Measurements from ENCODE around the gene NEAT1. TPM values are rescaled to one million over a fixed set of nuclear protein-coding genes. Genes with fewer than 3 reads are reported as not detected.

Gene NEAT1
- total RNA-seq, 1 donor from 2014 or later, result 1.6 TPM

GRCh38 chr11:65388731-65389130 lies 33.9 kb upstream of the NEAT1 start:
- DNase-seq (ENCODE audit: low spot score in 2 of 2) (no peak), FAIRE-seq (no peak)

GRCh38 chr11:65389294-65389980 lies 33.2 kb upstream of the NEAT1 start:
- no peak for FAIRE-seq
- DNase-seq (ENCODE audit: low spot score in 2 of 2), result no peak

- FAIRE-seq (no peak), DNase-seq (ENCODE audit: low spot score in 2 of 2) (peak in 1 of 2 donors; percentile 62)
Measured at GRCh38 chr11:65390099-65390941, 32.3 kb upstream of the NEAT1 start.

GRCh38 chr11:65390996-65391395 lies 31.6 kb upstream of the NEAT1 start:
- DNase-seq (ENCODE audit: low spot score in 2 of 2) (peak in 1 of 2 donors; percentile 51), FAIRE-seq (no peak)

GRCh38 chr11:65392186-65392829 lies 30.3 kb upstream of the NEAT1 start:
- FAIRE-seq, result no peak
- DNase-seq (ENCODE audit: low spot score in 2 of 2), result no peak

- FAIRE-seq, result no peak
- DNase-seq (ENCODE audit: low spot score in 2 of 2), result peak in 1 of 2 donors; percentile 6
Measured at GRCh38 chr11:65392899-65393298, 29.7 kb upstream of the NEAT1 start.

- no peak for FAIRE-seq
- peak in 1 of 2 donors; percentile 8 for DNase-seq (ENCODE audit: low spot score in 2 of 2)
Measured at GRCh38 chr11:65393513-65394079, 29.0 kb upstream of the NEAT1 start.

- DNase-seq (ENCODE audit: low spot score in 2 of 2) (no peak), FAIRE-seq (no peak)
Measured at GRCh38 chr11:65394125-65394536, 28.5 kb upstream of the NEAT1 start.

- DNase-seq (ENCODE audit: low spot score in 2 of 2) (peak in 1 of 2 donors; percentile 9), FAIRE-seq (no peak)
Measured at GRCh38 chr11:65395961-65396530, 26.6 kb upstream of the NEAT1 start.

GRCh38 chr11:65396769-65397745 lies 25.5 kb upstream of the NEAT1 start:
- DNase-seq (ENCODE audit: low spot score in 2 of 2) (peak in 1 of 2 donors; percentile 5), FAIRE-seq (no peak)

- FAIRE-seq (no peak), DNase-seq (ENCODE audit: low spot score in 2 of 2) (peak in 1 of 2 donors; percentile 22)
Measured at GRCh38 chr11:65398362-65398910, 24.2 kb upstream of the NEAT1 start.

GRCh38 chr11:65399249-65399648 lies 23.3 kb upstream of the NEAT1 start:
- FAIRE-seq (no peak), DNase-seq (ENCODE audit: low spot score in 2 of 2) (no peak)

- DNase-seq (ENCODE audit: low spot score in 2 of 2) (no peak), FAIRE-seq (no peak)
Measured at GRCh38 chr11:65399845-65400244, 22.8 kb upstream of the NEAT1 start.

GRCh38 chr11:65400307-65401072 lies 22.1 kb upstream of the NEAT1 start:
- DNase-seq (ENCODE audit: low spot score in 2 of 2) (no peak), FAIRE-seq (no peak)

GRCh38 chr11:65401073-65401802 lies 21.4 kb upstream of the NEAT1 start:
- DNase-seq (ENCODE audit: low spot score in 2 of 2) (no peak), FAIRE-seq (no peak)

- FAIRE-seq (no peak), DNase-seq (ENCODE audit: low spot score in 2 of 2) (no peak)
Measured at GRCh38 chr11:65401803-65402248, 20.8 kb upstream of the NEAT1 start.

- DNase-seq (ENCODE audit: low spot score in 2 of 2), result no peak
- FAIRE-seq, result no peak
Measured at GRCh38 chr11:65402790-65403189, 19.8 kb upstream of the NEAT1 start.
